ENCODE measurements around the gene STPG3. TPM values are rescaled to one million over a fixed set of nuclear protein-coding genes. Genes with fewer than 3 reads are reported as not detected.

Gene STPG3
- total and polyA plus RNA-seq, 2 of the 8 experiments (the other 6 are each of a cell fraction or from before 2014, with no cell fraction given): not detected

GRCh38 chr9:137234055-137234697 is 16.9 kb upstream of the STPG3 start (continued):
- TF ChIP-seq, protein P1, sequence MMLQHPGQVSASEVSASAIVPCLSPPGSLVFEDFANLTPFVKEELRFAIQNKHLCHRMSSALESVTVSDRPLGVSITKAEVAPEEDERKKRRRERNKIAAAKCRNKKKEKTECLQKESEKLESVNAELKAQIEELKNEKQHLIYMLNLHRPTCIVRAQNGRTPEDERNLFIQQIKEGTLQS (IDR thresholded peaks at IDR 0.05; ENCODE audit: insufficient read depth, low read depth, low read length): no peak
- TF ChIP-seq SUZ12 (IDR thresholded peaks at IDR 0.05; ENCODE audit: low read length) (no peak), JUND (IDR thresholded peaks at IDR 0.05; ENCODE audit: low read length) (no peak), GABPA (IDR thresholded peaks at IDR 0.05; ENCODE audit: borderline replicate concordance, insufficient read depth, low read length) (no peak), NRF1 (IDR thresholded peaks at IDR 0.05; ENCODE audit: low read depth, low read length) (no peak), CHD2 (IDR thresholded peaks at IDR 0.05; ENCODE audit: low read length) (no peak)
- TF ChIP-seq, protein P2, sequence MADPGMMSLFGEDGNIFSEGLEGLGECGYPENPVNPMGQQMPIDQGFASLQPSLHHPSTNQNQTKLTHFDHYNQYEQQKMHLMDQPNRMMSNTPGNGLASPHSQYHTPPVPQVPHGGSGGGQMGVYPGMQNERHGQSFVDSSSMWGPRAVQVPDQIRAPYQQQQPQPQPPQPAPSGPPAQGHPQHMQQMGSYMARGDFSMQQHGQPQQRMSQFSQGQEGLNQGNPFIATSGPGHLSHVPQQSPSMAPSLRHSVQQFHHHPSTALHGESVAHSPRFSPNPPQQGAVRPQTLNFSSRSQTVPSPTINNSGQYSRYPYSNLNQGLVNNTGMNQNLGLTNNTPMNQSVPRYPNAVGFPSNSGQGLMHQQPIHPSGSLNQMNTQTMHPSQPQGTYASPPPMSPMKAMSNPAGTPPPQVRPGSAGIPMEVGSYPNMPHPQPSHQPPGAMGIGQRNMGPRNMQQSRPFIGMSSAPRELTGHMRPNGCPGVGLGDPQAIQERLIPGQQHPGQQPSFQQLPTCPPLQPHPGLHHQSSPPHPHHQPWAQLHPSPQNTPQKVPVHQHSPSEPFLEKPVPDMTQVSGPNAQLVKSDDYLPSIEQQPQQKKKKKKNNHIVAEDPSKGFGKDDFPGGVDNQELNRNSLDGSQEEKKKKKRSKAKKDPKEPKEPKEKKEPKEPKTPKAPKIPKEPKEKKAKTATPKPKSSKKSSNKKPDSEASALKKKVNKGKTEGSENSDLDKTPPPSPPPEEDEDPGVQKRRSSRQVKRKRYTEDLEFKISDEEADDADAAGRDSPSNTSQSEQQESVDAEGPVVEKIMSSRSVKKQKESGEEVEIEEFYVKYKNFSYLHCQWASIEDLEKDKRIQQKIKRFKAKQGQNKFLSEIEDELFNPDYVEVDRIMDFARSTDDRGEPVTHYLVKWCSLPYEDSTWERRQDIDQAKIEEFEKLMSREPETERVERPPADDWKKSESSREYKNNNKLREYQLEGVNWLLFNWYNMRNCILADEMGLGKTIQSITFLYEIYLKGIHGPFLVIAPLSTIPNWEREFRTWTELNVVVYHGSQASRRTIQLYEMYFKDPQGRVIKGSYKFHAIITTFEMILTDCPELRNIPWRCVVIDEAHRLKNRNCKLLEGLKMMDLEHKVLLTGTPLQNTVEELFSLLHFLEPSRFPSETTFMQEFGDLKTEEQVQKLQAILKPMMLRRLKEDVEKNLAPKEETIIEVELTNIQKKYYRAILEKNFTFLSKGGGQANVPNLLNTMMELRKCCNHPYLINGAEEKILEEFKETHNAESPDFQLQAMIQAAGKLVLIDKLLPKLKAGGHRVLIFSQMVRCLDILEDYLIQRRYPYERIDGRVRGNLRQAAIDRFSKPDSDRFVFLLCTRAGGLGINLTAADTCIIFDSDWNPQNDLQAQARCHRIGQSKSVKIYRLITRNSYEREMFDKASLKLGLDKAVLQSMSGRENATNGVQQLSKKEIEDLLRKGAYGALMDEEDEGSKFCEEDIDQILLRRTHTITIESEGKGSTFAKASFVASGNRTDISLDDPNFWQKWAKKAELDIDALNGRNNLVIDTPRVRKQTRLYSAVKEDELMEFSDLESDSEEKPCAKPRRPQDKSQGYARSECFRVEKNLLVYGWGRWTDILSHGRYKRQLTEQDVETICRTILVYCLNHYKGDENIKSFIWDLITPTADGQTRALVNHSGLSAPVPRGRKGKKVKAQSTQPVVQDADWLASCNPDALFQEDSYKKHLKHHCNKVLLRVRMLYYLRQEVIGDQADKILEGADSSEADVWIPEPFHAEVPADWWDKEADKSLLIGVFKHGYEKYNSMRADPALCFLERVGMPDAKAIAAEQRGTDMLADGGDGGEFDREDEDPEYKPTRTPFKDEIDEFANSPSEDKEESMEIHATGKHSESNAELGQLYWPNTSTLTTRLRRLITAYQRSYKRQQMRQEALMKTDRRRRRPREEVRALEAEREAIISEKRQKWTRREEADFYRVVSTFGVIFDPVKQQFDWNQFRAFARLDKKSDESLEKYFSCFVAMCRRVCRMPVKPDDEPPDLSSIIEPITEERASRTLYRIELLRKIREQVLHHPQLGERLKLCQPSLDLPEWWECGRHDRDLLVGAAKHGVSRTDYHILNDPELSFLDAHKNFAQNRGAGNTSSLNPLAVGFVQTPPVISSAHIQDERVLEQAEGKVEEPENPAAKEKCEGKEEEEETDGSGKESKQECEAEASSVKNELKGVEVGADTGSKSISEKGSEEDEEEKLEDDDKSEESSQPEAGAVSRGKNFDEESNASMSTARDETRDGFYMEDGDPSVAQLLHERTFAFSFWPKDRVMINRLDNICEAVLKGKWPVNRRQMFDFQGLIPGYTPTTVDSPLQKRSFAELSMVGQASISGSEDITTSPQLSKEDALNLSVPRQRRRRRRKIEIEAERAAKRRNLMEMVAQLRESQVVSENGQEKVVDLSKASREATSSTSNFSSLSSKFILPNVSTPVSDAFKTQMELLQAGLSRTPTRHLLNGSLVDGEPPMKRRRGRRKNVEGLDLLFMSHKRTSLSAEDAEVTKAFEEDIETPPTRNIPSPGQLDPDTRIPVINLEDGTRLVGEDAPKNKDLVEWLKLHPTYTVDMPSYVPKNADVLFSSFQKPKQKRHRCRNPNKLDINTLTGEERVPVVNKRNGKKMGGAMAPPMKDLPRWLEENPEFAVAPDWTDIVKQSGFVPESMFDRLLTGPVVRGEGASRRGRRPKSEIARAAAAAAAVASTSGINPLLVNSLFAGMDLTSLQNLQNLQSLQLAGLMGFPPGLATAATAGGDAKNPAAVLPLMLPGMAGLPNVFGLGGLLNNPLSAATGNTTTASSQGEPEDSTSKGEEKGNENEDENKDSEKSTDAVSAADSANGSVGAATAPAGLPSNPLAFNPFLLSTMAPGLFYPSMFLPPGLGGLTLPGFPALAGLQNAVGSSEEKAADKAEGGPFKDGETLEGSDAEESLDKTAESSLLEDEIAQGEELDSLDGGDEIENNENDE (IDR thresholded peaks at IDR 0.05; ENCODE audit: insufficient replicate concordance, low read length): no peak

All from H1 (cell line).